MM.1S (cell line): ENCODE data around the gene ERC2.

Experiments
- DNase-seq: peaks from one replicate; pipeline ENCODE4 v3.0.0-alpha.2; 2015
- H2AFZ ChIP-seq: fragments of 300-600 bp; sonication (generic); 2 replicates; pipeline ENCODE4 v1.6.0; 2016; ENCODE audit warnings: antibody characterized with exemption, low read length
- H3F3A ChIP-seq: fragments of 300-600 bp; sonication (generic); 2 replicates; pipeline ENCODE4 v1.6.1; 2016; ENCODE audit warnings: mild to moderate bottlenecking, antibody characterized with exemption, low read length, moderate library complexity, mixed read lengths; ENCODE audit not compliant: insufficient read depth
- H3K27ac ChIP-seq: fragments of 300-600 bp; sonication (generic); 2 replicates; pipeline ENCODE4 v1.5.1; 2016; ENCODE audit warnings: mild to moderate bottlenecking, low read length
- H3K27me3 ChIP-seq: fragments of 300-600 bp; sonication (generic); replicated peaks from 2 replicates; pipeline ENCODE4 v1.6.0; 2016; ENCODE audit warnings: low read length; ENCODE audit not compliant: insufficient read depth
- H3K36me3 ChIP-seq: fragments of 300-600 bp; sonication (generic); replicated peaks from 2 replicates; pipeline ENCODE4 v1.6.1; 2016; ENCODE audit warnings: mild to moderate bottlenecking, low read length, mixed read lengths; ENCODE audit not compliant: insufficient read depth
- H3K4me1 ChIP-seq: fragments of 300-600 bp; sonication (generic); 2 replicates; pipeline ENCODE4 v1.6.1; 2016; ENCODE audit warnings: low read length, mixed read lengths
- H3K4me2 ChIP-seq: fragments of 300-600 bp; sonication (generic); 2 replicates; pipeline ENCODE4 v1.6.0; 2016; ENCODE audit warnings: low read depth, low read length
- H3K4me3 ChIP-seq: fragments of 300-600 bp; sonication (generic); 2 replicates; pipeline ENCODE4 v1.5.1; 2016; ENCODE audit warnings: low read length, mixed read lengths
- H3K79me2 ChIP-seq: fragments of 300-600 bp; sonication (generic); 2 replicates; pipeline ENCODE4 v1.6.1; 2016; ENCODE audit warnings: mixed run types, low read length, mixed read lengths
- H3K9ac ChIP-seq: fragments of 300-600 bp; sonication (generic); 2 replicates; pipeline ENCODE4 v1.6.1; 2016; ENCODE audit warnings: low read length, mixed read lengths
- H3K9me2 ChIP-seq: fragments of 300-600 bp; sonication (generic); replicated peaks from 2 replicates; pipeline ENCODE4 v1.6.1; 2016; ENCODE audit warnings: mild to moderate bottlenecking, low read length, mixed read lengths; ENCODE audit not compliant: insufficient read depth
- H3K9me3 ChIP-seq: fragments of 300-600 bp; sonication (generic); replicated peaks from 2 replicates; pipeline ENCODE4 v1.6.1; 2016; ENCODE audit warnings: mild to moderate bottlenecking, low read length, mixed read lengths; ENCODE audit not compliant: insufficient read depth
- H4K20me1 ChIP-seq: fragments of 300-600 bp; sonication (generic); 2 replicates; pipeline ENCODE4 v1.6.1; 2016; ENCODE audit warnings: mild to moderate bottlenecking, low read length, moderate library complexity, mixed read lengths; ENCODE audit not compliant: insufficient read depth
- CTCF ChIP-seq: fragments of 300-600 bp; sonication (generic); IDR thresholded peaks from 2 replicates; pipeline ENCODE4 v1.5.1; 2016; ENCODE audit warnings: antibody characterized with exemption, low read length, mixed read lengths
- EZH2 ChIP-seq: fragments of 300-600 bp; sonication (generic); optimal IDR thresholded peaks from 2 replicates; pipeline ENCODE3; 2017; ENCODE audit warnings: low read depth, mild to moderate bottlenecking, antibody characterized with exemption, low read length, mixed read lengths
- EZH2phosphoT487 ChIP-seq: fragments of 300-600 bp; sonication (generic); IDR thresholded peaks from 2 replicates; pipeline ENCODE4 v1.6.1; 2018; ENCODE audit warnings: antibody characterized with exemption, low read length

ERC2 gene

GRCh38 chr3:56357266-56357665, 111.0 kb downstream of the ERC2 start:
- H3K4me1 ChIP-seq, result no peaks in the 10 kb centered on the region
- no peaks in the 10 kb centered on the region for H3K9me3 ChIP-seq
- no peaks in the 10 kb centered on the region for H3K79me2 ChIP-seq
- no peak overlapping the region for H3K27ac ChIP-seq
- no peaks in the 10 kb centered on the region for H3K9me2 ChIP-seq
- H3F3A ChIP-seq, result no peaks in the 10 kb centered on the region
- no peak for TF ChIP-seq EZH2
- TF ChIP-seq CTCF, result no peak
- no peak for TF ChIP-seq EZH2phosphoT487
- H3K4me3 ChIP-seq, result no peak overlapping the region
- no peaks in the 10 kb centered on the region for H3K36me3 ChIP-seq
- H4K20me1 ChIP-seq, result no peaks in the 10 kb centered on the region
- H3K27me3 ChIP-seq, result no peaks in the 10 kb centered on the region
- no peak overlapping the region for H2AFZ ChIP-seq
- no peak overlapping the region for H3K9ac ChIP-seq
- DNase-seq, result no peak
- H3K4me2 ChIP-seq, result no peak overlapping the region

- Histone ChIP-seq H4K20me1 (no peaks in the 10 kb centered on the region), H3K36me3 (no peaks in the 10 kb centered on the region), H3K27me3 (no peaks in the 10 kb centered on the region), H2AFZ (no peak overlapping the region), H3K4me2 (no peak overlapping the region), H3K9ac (no peak overlapping the region), H3K4me1 (no peaks in the 10 kb centered on the region), H3K9me2 (no peaks in the 10 kb centered on the region), H3K4me3 (no peak overlapping the region), H3K27ac (no peak overlapping the region), H3K79me2 (no peaks in the 10 kb centered on the region), H3F3A (no peaks in the 10 kb centered on the region), H3K9me3 (no peaks in the 10 kb centered on the region)
- TF ChIP-seq EZH2, result no peak
- TF ChIP-seq CTCF, result no peak
- TF ChIP-seq EZH2phosphoT487, result no peak
- no peak for DNase-seq
Observed at GRCh38 chr3:56356808-56357207, 111.5 kb downstream of the ERC2 start.

GRCh38 chr3:56355570-56356185, 112.6 kb downstream of the ERC2 start:
- Histone ChIP-seq H3K9me3 (no peaks in the 10 kb centered on the region), H3K9ac (no peak overlapping the region), H3F3A (no peaks in the 10 kb centered on the region), H3K36me3 (no peaks in the 10 kb centered on the region), H4K20me1 (no peaks in the 10 kb centered on the region), H3K79me2 (no peaks in the 10 kb centered on the region), H3K4me1 (no peaks in the 10 kb centered on the region), H3K27ac (no peak overlapping the region), H3K9me2 (no peaks in the 10 kb centered on the region), H3K27me3 (no peaks in the 10 kb centered on the region), H3K4me3 (no peak overlapping the region), H3K4me2 (no peak overlapping the region), H2AFZ (no peak overlapping the region)
- TF ChIP-seq CTCF (no peak), EZH2phosphoT487 (no peak), EZH2 (no peak)
- DNase-seq, result no peak
